Osteocyte (in vitro differentiated cells): ENCODE measurements around the gene GNAO1. TPM values are rescaled to one million over a fixed set of nuclear protein-coding genes. Genes with fewer than 3 reads are reported as not detected.

Experiments used
- DNase-seq: peaks from one replicate; pipeline ENCODE4 v3.0.0; 2021; ENCODE audit warnings: mixed read lengths; ENCODE audit not compliant: unreplicated experiment; ENCODE audit errors: extremely low spot score
- H3K27ac Mint-ChIP-seq: one replicate; pipeline ENCODE4 v1.8.0; 2021; ENCODE audit warnings: mild to moderate bottlenecking, mixed read lengths; ENCODE audit not compliant: unreplicated experiment
- H3K27me3 Mint-ChIP-seq: one replicate; pipeline ENCODE4 v1.8.0; 2021; ENCODE audit warnings: mixed read lengths; ENCODE audit not compliant: unreplicated experiment
- H3K36me3 Mint-ChIP-seq: one replicate; pipeline ENCODE4 v1.8.0; 2021; ENCODE audit warnings: mixed read lengths; ENCODE audit not compliant: unreplicated experiment
- H3K4me1 Mint-ChIP-seq: one replicate; pipeline ENCODE4 v1.8.0; 2021; ENCODE audit warnings: mixed read lengths; ENCODE audit not compliant: unreplicated experiment
- H3K4me3 Mint-ChIP-seq: one replicate; pipeline ENCODE4 v1.8.0; 2021; ENCODE audit warnings: mild to moderate bottlenecking, moderate library complexity, mixed read lengths; ENCODE audit not compliant: unreplicated experiment
- H3K9me3 Mint-ChIP-seq: one replicate; pipeline ENCODE4 v1.8.0; 2021; ENCODE audit warnings: mixed read lengths; ENCODE audit not compliant: unreplicated experiment
- total RNA-seq: library from RNA; stranded (reverse); gene quantifications from 2 replicates; pipeline ENCODE4 v1.2.1, GENCODE V29; 2021
- TF ChIP-seq, protein P1 (sequence below): fragments of 200-600 bp; sonication (generic); IDR thresholded peaks from 2 replicates; pipeline ENCODE4 v1.5.0; 2021; ENCODE audit warnings: antibody characterized with exemption, mild to moderate bottlenecking, moderate library complexity

GNAO1 gene
- total RNA-seq, 1 donor from 2014 or later = 0.56 TPM

DNA sequence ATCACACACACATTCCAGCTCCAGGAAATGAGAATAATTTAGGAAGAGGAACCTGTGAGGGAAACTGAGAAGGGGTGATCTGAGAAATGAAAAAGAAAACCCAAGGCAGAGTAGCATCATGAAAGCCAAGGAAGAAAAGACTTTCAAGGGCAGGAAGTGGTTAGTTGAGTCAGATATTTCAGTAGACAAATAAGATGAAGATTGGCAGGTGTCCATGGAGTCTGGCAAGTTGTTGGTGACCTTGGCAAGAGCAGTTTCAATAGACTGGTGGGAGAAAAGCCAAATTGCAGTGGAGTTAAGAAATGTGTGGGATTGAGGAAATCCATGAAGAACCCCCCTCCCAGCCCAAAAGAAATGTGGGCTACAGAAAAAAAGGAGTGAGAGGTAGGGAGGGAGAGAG is 10.7 kb downstream of the GNAO1 start:
- Mint-ChIP-seq H3K36me3 (no peaks in the 10 kb centered on the region), H3K4me1 (no peaks in the 10 kb centered on the region), H3K27ac (no peak overlapping the region), H3K9me3 (no peaks in the 10 kb centered on the region), H3K4me3 (no peak overlapping the region), H3K27me3 (peaks cover 35% of the 10 kb centered on the region)
- TF ChIP-seq, protein P1, sequence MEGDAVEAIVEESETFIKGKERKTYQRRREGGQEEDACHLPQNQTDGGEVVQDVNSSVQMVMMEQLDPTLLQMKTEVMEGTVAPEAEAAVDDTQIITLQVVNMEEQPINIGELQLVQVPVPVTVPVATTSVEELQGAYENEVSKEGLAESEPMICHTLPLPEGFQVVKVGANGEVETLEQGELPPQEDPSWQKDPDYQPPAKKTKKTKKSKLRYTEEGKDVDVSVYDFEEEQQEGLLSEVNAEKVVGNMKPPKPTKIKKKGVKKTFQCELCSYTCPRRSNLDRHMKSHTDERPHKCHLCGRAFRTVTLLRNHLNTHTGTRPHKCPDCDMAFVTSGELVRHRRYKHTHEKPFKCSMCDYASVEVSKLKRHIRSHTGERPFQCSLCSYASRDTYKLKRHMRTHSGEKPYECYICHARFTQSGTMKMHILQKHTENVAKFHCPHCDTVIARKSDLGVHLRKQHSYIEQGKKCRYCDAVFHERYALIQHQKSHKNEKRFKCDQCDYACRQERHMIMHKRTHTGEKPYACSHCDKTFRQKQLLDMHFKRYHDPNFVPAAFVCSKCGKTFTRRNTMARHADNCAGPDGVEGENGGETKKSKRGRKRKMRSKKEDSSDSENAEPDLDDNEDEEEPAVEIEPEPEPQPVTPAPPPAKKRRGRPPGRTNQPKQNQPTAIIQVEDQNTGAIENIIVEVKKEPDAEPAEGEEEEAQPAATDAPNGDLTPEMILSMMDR = no peak
- no peak for DNase-seq

DNA sequence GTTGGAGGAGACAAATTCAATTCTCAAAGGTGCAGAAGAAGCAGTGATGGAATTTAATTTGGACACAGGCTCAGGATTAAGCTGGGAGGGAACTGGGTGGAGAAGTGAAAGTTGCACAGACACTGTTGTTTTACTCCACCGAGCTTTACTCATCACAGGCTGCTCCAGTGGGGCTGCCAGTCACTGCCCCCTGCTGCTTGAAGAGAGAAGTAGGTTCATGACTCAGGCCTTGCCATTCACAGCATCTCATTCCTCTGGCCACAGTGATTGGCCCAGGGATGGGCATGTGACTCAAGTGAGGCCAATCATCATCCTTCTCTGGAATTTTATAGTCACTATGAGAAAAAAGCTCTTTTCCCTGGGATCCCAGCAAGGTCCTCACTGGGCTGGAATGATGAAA is 11.8 kb downstream of the GNAO1 start:
- Mint-ChIP-seq H3K27me3 (peaks cover 25% of the 10 kb centered on the region), H3K4me1 (no peaks in the 10 kb centered on the region), H3K27ac (no peak overlapping the region), H3K4me3 (no peak overlapping the region), H3K36me3 (no peaks in the 10 kb centered on the region), H3K9me3 (no peaks in the 10 kb centered on the region)
- no peak for DNase-seq
- TF ChIP-seq, protein P1 = no peak

DNA sequence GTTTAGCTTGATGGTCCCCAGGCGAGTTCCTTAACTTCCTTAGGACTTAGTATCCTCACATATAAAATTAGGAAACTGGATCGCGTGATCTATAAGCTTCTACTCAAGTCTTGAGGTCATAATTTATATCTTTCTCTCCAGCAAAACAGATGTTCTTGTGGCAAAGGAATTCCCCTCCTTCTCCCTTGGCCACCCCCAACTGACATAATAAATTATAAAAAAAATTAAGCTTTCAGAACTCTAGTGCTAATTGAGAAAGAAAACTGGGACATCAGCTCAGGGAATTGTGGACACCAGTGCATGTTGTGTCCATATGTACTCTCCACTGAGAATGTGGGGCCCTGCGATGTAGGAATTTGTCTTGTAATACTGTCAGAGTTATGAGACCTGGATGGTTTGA is 13.5 kb downstream of the GNAO1 start:
- TF ChIP-seq, protein P1 = no peak
- Mint-ChIP-seq H3K9me3 (no peaks in the 10 kb centered on the region), H3K4me3 (no peak overlapping the region), H3K36me3 (no peaks in the 10 kb centered on the region), H3K4me1 (no peaks in the 10 kb centered on the region), H3K27ac (no peak overlapping the region), H3K27me3 (peaks cover 13% of the 10 kb centered on the region)
- DNase-seq = no peak

DNA sequence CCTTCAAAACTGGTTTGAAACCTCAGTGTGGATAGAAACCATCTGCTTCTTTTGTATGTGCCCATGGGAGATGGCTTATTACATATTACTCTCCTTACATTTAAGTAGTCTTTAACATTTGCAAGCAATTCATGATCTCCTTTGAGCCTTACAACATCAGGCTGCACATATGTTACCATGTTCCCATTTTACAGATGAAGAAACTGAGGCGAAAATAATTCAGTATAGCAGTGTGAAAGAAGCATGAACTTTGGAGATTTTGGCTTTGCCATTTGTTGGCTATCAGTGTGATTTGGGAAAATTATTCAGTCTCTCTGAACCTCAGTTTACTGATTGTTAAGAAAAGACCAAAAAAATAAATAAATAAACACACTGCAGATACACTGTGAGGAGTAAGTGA is 15.7 kb downstream of the GNAO1 start:
- H3K4me3 Mint-ChIP-seq = no peak overlapping the region
- H3K4me1 Mint-ChIP-seq = no peaks in the 10 kb centered on the region
- peaks cover 19% of the 10 kb centered on the region for H3K27me3 Mint-ChIP-seq
- no peaks in the 10 kb centered on the region for H3K36me3 Mint-ChIP-seq
- H3K9me3 Mint-ChIP-seq = no peaks in the 10 kb centered on the region
- TF ChIP-seq, protein P1 = no peak
- no peak for DNase-seq
- no peak overlapping the region for H3K27ac Mint-ChIP-seq

DNA sequence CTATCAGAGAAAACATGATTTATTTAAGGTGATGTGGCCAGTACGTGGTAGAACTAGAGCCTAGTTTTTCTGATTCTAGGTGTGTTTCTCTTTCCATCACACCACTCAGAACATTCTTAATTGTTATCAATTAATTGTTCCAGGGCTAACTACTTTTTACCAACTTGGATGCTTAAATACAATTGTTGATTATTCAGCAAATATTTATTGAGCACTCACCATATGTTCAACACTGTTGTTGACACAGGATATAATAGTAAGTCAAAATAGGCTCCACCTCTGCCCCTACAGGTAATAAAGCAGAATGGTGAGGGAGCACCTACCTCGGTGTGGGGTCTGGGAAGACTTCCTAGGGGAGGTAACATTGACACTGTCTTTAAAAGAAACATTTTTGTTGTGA is 16.1 kb downstream of the GNAO1 start:
- Mint-ChIP-seq H3K4me3 (no peak overlapping the region), H3K36me3 (no peaks in the 10 kb centered on the region), H3K27ac (no peak overlapping the region), H3K27me3 (peaks cover 21% of the 10 kb centered on the region), H3K4me1 (no peaks in the 10 kb centered on the region), H3K9me3 (no peaks in the 10 kb centered on the region)
- no peak for DNase-seq
- TF ChIP-seq, protein P1 = no peak
